PC-9 (cell line): ENCODE measurements around the gene UBE2B. TPM values are rescaled to one million over a fixed set of nuclear protein-coding genes. Genes with fewer than 3 reads are reported as not detected.

Experiments
- BruUV-seq: library from RNA; stranded (reverse); fragments of 400-500 nt; replicated peaks from 2 replicates; lab custom pipeline; 2021; lab: Mats Ljungman, UMichigan
- CTCF ChIA-PET: fragments of 300-600 bp; sonication (Branson Sonifier 250); formaldehyde crosslinking; loops from one replicate; lab custom pipeline; 2022; ENCODE audit warnings: antibody characterized with exemption; lab: Charles Lee
- POLR2A ChIA-PET: fragments of 300-600 bp; sonication (Branson Sonifier 250); formaldehyde crosslinking; loops from one replicate; lab custom pipeline; 2022; ENCODE audit warnings: antibody characterized with exemption; ENCODE audit not compliant: unreplicated experiment; lab: Charles Lee
- DNase-seq, 2 experiments: peaks; one replicate each; pipeline versions ENCODE4 v3.0.0 to v3.0.0-alpha.2; 2015 to 2022; ENCODE audit warnings: mixed read lengths in 1 of 2
- H2AFZ ChIP-seq: fragments of 200-600 bp; sonication (generic); 2 replicates; pipeline ENCODE4 v1.8.1; 2017; ENCODE audit warnings: antibody characterized with exemption
- H3F3A ChIP-seq: fragments of 200-600 bp; sonication (generic); 2 replicates; pipeline ENCODE4 v1.8.1; 2017; ENCODE audit warnings: antibody characterized with exemption, mild to moderate bottlenecking, low read depth; ENCODE audit not compliant: insufficient read depth
- H3K27ac ChIP-seq: fragments of 200-600 bp; sonication (generic); 2 replicates; pipeline ENCODE4 v1.6.1; 2016; ENCODE audit warnings: mixed run types
- H3K27me3 ChIP-seq: fragments of 200-600 bp; sonication (generic); 2 replicates; pipeline ENCODE4 v1.6.1; 2016; ENCODE audit warnings: low read depth, mixed run types; ENCODE audit not compliant: insufficient read depth
- H3K36me3 ChIP-seq: fragments of 200-600 bp; sonication (generic); 2 replicates; pipeline ENCODE4 v1.6.1; 2016; ENCODE audit warnings: low read depth, mixed run types
- H3K4me1 ChIP-seq: fragments of 200-600 bp; sonication (generic); replicated peaks from 2 replicates; pipeline ENCODE4 v1.6.1; 2016; ENCODE audit warnings: mixed run types; ENCODE audit not compliant: insufficient read depth
- H3K4me2 ChIP-seq: fragments of 200-600 bp; sonication (generic); 2 replicates; pipeline ENCODE4 v1.6.1; 2017; ENCODE audit warnings: mixed run types
- H3K4me3 ChIP-seq: fragments of 200-600 bp; sonication (generic); 2 replicates; pipeline ENCODE4 v1.6.1; 2016; ENCODE audit warnings: mixed run types
- H3K79me2 ChIP-seq: fragments of 200-600 bp; sonication (generic); 2 replicates; pipeline ENCODE4 v1.6.1; 2017; ENCODE audit warnings: low read depth, mixed run types
- H3K9me2 ChIP-seq: fragments of 200-600 bp; sonication (generic); 2 replicates; pipeline ENCODE4 v1.8.1; 2017; ENCODE audit warnings: mild to moderate bottlenecking; ENCODE audit not compliant: insufficient read depth
- H3K9me3 ChIP-seq: fragments of 200-600 bp; sonication (generic); 2 replicates; pipeline ENCODE4 v1.8.1; 2016; ENCODE audit warnings: low read depth; ENCODE audit not compliant: insufficient read depth
- H4K20me1 ChIP-seq: fragments of 200-600 bp; sonication (generic); 2 replicates; pipeline ENCODE4 v1.8.1; 2017; ENCODE audit not compliant: insufficient read depth
- EZH2 ChIP-seq: fragments of 200-600 bp; sonication (generic); IDR thresholded peaks from 2 replicates; pipeline ENCODE4 v1.8.0; 2017; ENCODE audit warnings: antibody characterized with exemption, low read depth
- intact Hi-C: fragments of 100-400 bp; cut with micrococcal nuclease; formaldehyde crosslinking; loops from one replicate; pipeline ENCODE4 v1.10.0; 2022; ENCODE audit not compliant: unreplicated experiment
- total RNA-seq: library from RNA; stranded (reverse); gene quantifications from 2 replicates; pipeline ENCODE4 v1.2.3, GENCODE V29; 2021
- TF ChIP-seq, protein P1 (sequence below): fragments of 200-600 bp; sonication (generic); conservative IDR thresholded peaks from 2 replicates; pipeline ENCODE4 v1.6.1; 2017; ENCODE audit warnings: mixed run types, antibody characterized with exemption, mild to moderate bottlenecking, moderate library complexity

UBE2B gene
- total RNA-seq, 1 experiment from 2014 or later: 85.5 TPM

DNA sequence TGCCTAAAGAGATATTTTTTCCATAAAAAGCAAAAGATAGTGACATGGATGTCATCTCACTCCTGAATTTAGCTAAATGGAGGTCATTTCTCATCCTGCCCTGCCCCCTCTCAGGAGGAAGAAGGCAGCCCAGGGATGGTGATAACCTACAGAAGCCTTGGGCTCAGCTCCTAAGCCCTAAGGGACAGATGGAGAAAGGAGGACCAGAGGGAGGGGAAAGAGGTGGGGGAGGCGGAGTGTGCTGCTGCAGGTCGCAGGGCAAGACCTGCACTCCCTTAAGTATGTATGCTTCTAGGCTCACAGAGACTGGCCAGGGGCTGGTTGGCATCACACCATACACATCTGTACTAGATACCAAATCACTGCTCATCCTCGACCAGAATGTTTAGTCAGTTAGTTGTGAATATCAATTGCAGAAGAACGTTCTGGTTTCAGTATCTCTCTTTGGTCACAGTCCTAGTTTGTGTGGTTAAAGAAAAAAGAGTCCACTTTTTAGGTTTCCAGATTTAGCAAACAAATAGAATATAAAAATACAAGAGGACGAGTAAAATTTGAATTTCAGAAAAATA is 58.7 kb downstream of the UBE2B start:
- Histone ChIP-seq H3K27me3 (no peaks in the 10 kb centered on the region), H3K4me3 (no peak overlapping the region), H3K36me3 (no peaks in the 10 kb centered on the region), H3K4me1 (peaks cover 7% of the 10 kb centered on the region), H3K9me3 (no peaks in the 10 kb centered on the region), H3K27ac (no peak overlapping the region), H2AFZ (no peak overlapping the region), H3K4me2 (no peak overlapping the region), H3K79me2 (no peaks in the 10 kb centered on the region), H3K9me2 (no peaks in the 10 kb centered on the region), H4K20me1 (no peaks in the 10 kb centered on the region), H3F3A (peaks cover 16% of the 10 kb centered on the region)
- intact Hi-C loops: no loop called here
- POLR2A ChIA-PET: interaction anchor here (0.6 kb wide), 1 partner anchor 65 kb away, joined by 13 read pairs; no protein-coding TSS in a partner anchor
- CTCF ChIA-PET: no interaction called here
- BruUV-seq: no TSS peak
- TF ChIP-seq, protein P1, sequence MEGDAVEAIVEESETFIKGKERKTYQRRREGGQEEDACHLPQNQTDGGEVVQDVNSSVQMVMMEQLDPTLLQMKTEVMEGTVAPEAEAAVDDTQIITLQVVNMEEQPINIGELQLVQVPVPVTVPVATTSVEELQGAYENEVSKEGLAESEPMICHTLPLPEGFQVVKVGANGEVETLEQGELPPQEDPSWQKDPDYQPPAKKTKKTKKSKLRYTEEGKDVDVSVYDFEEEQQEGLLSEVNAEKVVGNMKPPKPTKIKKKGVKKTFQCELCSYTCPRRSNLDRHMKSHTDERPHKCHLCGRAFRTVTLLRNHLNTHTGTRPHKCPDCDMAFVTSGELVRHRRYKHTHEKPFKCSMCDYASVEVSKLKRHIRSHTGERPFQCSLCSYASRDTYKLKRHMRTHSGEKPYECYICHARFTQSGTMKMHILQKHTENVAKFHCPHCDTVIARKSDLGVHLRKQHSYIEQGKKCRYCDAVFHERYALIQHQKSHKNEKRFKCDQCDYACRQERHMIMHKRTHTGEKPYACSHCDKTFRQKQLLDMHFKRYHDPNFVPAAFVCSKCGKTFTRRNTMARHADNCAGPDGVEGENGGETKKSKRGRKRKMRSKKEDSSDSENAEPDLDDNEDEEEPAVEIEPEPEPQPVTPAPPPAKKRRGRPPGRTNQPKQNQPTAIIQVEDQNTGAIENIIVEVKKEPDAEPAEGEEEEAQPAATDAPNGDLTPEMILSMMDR: no peak
- no peak for TF ChIP-seq EZH2
- no peak for DNase-seq

DNA sequence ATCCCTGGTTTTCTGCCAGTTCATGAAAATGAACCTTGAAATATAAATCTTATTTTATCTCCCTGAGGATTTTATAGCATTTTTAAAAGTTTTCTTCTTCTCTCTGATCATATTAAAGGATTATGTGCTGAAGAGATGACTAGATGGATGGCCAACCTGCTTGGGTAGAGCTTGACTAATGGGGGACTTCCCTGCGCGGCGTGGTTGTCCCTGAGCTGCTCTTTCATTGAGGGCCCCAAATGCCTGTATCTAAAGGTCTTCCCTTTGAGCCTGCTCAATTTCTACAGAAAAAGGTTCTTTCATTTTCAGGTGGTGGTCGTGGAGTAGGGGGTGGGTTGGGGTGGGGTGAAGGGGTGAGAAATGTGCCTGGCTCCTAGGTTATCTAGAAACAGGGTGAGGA is 60.8 kb downstream of the UBE2B start:
- H4K20me1 ChIP-seq: no peaks in the 10 kb centered on the region
- H3K27ac ChIP-seq: no peak overlapping the region
- TF ChIP-seq EZH2: no peak
- TF ChIP-seq, protein P1: no peak
- H3F3A ChIP-seq: peaks cover 29% of the 10 kb centered on the region
- no peaks in the 10 kb centered on the region for H3K36me3 ChIP-seq
- POLR2A ChIA-PET: interaction anchor here (0.8 kb wide), 1 partner anchor 10 kb away, joined by 17 read pairs; no protein-coding TSS in a partner anchor
- H2AFZ ChIP-seq: no peak overlapping the region
- intact Hi-C loops: no loop called here
- CTCF ChIA-PET: interaction anchor here (0.7 kb wide), 1 partner anchor 838 kb away, joined by 4 read pairs; no protein-coding TSS in a partner anchor
- BruUV-seq: no TSS peak
- H3K9me3 ChIP-seq: no peaks in the 10 kb centered on the region
- no peak overlapping the region for H3K4me3 ChIP-seq
- H3K79me2 ChIP-seq: no peaks in the 10 kb centered on the region
- no peak for DNase-seq
- no peak overlapping the region for H3K4me2 ChIP-seq
- H3K27me3 ChIP-seq: no peaks in the 10 kb centered on the region
- no peaks in the 10 kb centered on the region for H3K9me2 ChIP-seq
- peaks cover 28% of the 10 kb centered on the region for H3K4me1 ChIP-seq

DNA sequence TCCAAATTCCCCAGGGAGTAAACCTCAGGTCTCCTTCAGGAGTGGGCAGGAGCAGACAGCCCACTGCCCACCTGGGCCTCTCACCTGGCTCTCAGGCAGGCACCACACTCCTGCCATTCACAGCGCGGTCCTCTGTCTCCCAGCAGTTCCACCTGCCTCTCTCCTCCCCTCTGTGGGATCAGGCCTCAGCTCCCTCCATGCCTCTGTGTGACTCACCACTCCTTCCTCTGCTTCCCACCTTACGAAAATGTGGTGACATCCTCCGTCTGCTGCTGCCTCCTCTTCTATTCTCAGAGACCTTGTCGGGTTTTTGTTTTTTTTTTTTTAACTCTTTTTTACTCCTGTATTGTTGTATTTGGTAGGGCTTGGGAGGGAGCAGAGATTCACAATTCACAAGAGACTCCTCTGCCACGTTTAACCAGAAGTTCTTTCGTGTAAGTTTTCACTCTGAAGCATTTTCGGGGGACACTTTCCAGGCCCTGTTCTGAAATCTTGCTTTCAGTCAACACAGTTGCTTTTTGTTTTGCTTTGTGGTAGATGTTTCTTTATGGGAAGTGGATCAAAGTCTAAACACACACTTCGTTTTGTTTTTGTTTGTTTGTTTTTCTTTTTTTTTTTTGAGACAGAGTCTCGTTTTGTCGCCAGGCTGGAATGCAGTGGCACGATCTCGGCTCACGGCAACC is 61.4 kb downstream of the UBE2B start:
- no peaks in the 10 kb centered on the region for H3K9me2 ChIP-seq
- POLR2A ChIA-PET: interaction anchor here (0.8 kb wide), 1 partner anchor 9 kb away, joined by 17 read pairs; no protein-coding TSS in a partner anchor
- peaks cover 35% of the 10 kb centered on the region for H3F3A ChIP-seq
- intact Hi-C loops: no loop called here
- TF ChIP-seq, protein P1: no peak
- no peak for TF ChIP-seq EZH2
- no peaks in the 10 kb centered on the region for H3K9me3 ChIP-seq
- 0 out of 2 replicates have a peak overlapping the region, but pooled peaks have one; percentile 12 for H2AFZ ChIP-seq
- no peaks in the 10 kb centered on the region for H4K20me1 ChIP-seq
- no peak overlapping the region for H3K4me2 ChIP-seq
- H3K27me3 ChIP-seq: no peaks in the 10 kb centered on the region
- BruUV-seq: no TSS peak
- no peaks in the 10 kb centered on the region for H3K36me3 ChIP-seq
- DNase-seq: peak in 1 of 2 experiments; percentile 23
- H3K4me3 ChIP-seq: no peak overlapping the region
- H3K27ac ChIP-seq: no peak overlapping the region
- H3K4me1 ChIP-seq: peaks cover 35% of the 10 kb centered on the region
- no peaks in the 10 kb centered on the region for H3K79me2 ChIP-seq
- CTCF ChIA-PET: no interaction called here
